Colonic mucosa (tissue), 4 donors: Measurements from ENCODE around the gene ESRP2. TPM values are rescaled to one million over a fixed set of nuclear protein-coding genes. Genes with fewer than 3 reads are reported as not detected.

ENCODE experiments used
- DNase-seq: peaks from one replicate; pipeline ENCODE4 v3.0.0-alpha.2; 2020
- H3K27ac ChIP-seq: fragments of 200-600 bp; one replicate; pipeline ENCODE4 v1.8.0; 2021
- H3K27me3 ChIP-seq: fragments of 200-600 bp; one replicate; pipeline ENCODE4 v1.8.0; 2021
- H3K36me3 ChIP-seq: fragments of 200-600 bp; one replicate; pipeline ENCODE4 v1.8.0; 2021
- H3K4me1 ChIP-seq: fragments of 200-600 bp; one replicate; pipeline ENCODE4 v1.8.0; 2021; ENCODE audit warnings: mild to moderate bottlenecking
- H3K4me3 ChIP-seq: fragments of 200-600 bp; one replicate; pipeline ENCODE4 v1.8.0; 2021
- H3K9ac ChIP-seq, 2 donors: one replicate each; pipeline ENCODE4 v1.7.0; 2013; ENCODE audit warnings: control low read depth in 2 of 2, low read depth in 2 of 2, low read length in 2 of 2
- H3K9me3 ChIP-seq: fragments of 200-600 bp; one replicate; pipeline ENCODE4 v1.8.0; 2021
- CTCF ChIP-seq: fragments of 200-600 bp; IDR thresholded peaks from one replicate; pipeline ENCODE4 v1.8.0; 2022; ENCODE audit warnings: antibody characterized with exemption, mild to moderate bottlenecking
- intact Hi-C: fragments of 100-400 bp; cut with DNase I; formaldehyde crosslinking; loops from one replicate; pipeline ENCODE4 v1.14.1; 2022
- total RNA-seq, 2 donors: library from RNA; stranded (reverse); fragmentation: NEBNext Ultra II Directional in 1 of 2; extraction: Animal tissue kit (Norgen Biotek cat#: 25700) in 1 of 2; gene quantifications; one replicate each; pipeline ENCODE4 v1.2.1, GENCODE V29; 2021
- donor health status: healthy.
- donor health status: DM: no; HTN: no; CAD: no.
- donor health status: DM: no; HTN: no; CAD: no.

ESRP2 gene
- total RNA-seq, 2 donors from 2014 or later = 76.6 to 119 TPM

GRCh38 chr16:68194251-68194650 is 41.7 kb downstream of the ESRP2 start:
- no peaks in the 10 kb centered on the region for H3K9me3 ChIP-seq
- no peak overlapping the region for H3K9ac ChIP-seq
- H3K36me3 ChIP-seq = no peaks in the 10 kb centered on the region
- no peaks in the 10 kb centered on the region for H3K4me1 ChIP-seq
- H3K4me3 ChIP-seq = no peak overlapping the region
- DNase-seq = no peak
- no peak for TF ChIP-seq CTCF
- H3K27me3 ChIP-seq = no peaks in the 10 kb centered on the region
- no peak overlapping the region for H3K27ac ChIP-seq
- intact Hi-C loops = no loop called here

- Histone ChIP-seq H3K4me3 (no peak overlapping the region), H3K4me1 (no peaks in the 10 kb centered on the region), H3K9me3 (no peaks in the 10 kb centered on the region), H3K9ac (no peak overlapping the region), H3K27ac (no peak overlapping the region), H3K36me3 (no peaks in the 10 kb centered on the region), H3K27me3 (no peaks in the 10 kb centered on the region)
- intact Hi-C loops = no loop called here
- TF ChIP-seq CTCF = no peak
- DNase-seq = no peak
Observed at GRCh38 chr16:68190736-68191510, 45.0 kb downstream of the ESRP2 start.

GRCh38 chr16:68190081-68190480 is 45.8 kb downstream of the ESRP2 start:
- no peak for DNase-seq
- TF ChIP-seq CTCF = no peak

GRCh38 chr16:68188170-68188569 is 47.8 kb downstream of the ESRP2 start:
- TF ChIP-seq CTCF = no peak
- no peaks in the 10 kb centered on the region for H3K9me3 ChIP-seq
- no peak for DNase-seq
- intact Hi-C loops = no loop called here
- no peaks in the 10 kb centered on the region for H3K36me3 ChIP-seq
- H3K27ac ChIP-seq = no peak overlapping the region
- no peaks in the 10 kb centered on the region for H3K4me1 ChIP-seq
- H3K4me3 ChIP-seq = no peak overlapping the region
- no peak overlapping the region for H3K9ac ChIP-seq
- no peaks in the 10 kb centered on the region for H3K27me3 ChIP-seq

More at GRCh38 chr16:68190081-68190480, 45.8 kb downstream of the ESRP2 start:
- intact Hi-C loops = no loop called here
- Histone ChIP-seq H3K4me1 (no peaks in the 10 kb centered on the region), H3K4me3 (no peak overlapping the region), H3K9me3 (no peaks in the 10 kb centered on the region), H3K9ac (no peak overlapping the region), H3K27ac (no peak overlapping the region), H3K27me3 (no peaks in the 10 kb centered on the region), H3K36me3 (no peaks in the 10 kb centered on the region)

- Histone ChIP-seq H3K9me3 (no peaks in the 10 kb centered on the region), H3K4me3 (no peak overlapping the region), H3K36me3 (no peaks in the 10 kb centered on the region), H3K9ac (no peak overlapping the region), H3K27me3 (no peaks in the 10 kb centered on the region), H3K27ac (no peak overlapping the region), H3K4me1 (no peaks in the 10 kb centered on the region)
- no peak for DNase-seq
- intact Hi-C loops = no loop called here
- TF ChIP-seq CTCF = no peak
Observed at GRCh38 chr16:68187505-68187904, 48.4 kb downstream of the ESRP2 start.
